GM18519 (cell line): ENCODE data around the gene PTX3.

Experiments
- ATAC-seq: cut with Tn5 transposase; IDR thresholded peaks from one replicate; pipeline ENCODE4 v1.9.1; 2021; ENCODE audit warnings: mild to moderate bottlenecking, moderate library complexity; ENCODE audit not compliant: unreplicated experiment, low FRiP score

Gene PTX3

GRCh38 chr3:157436583-157437291 lies at the start of gene PTX3:
PTX3 (plus strand) TSS chr3:157436850; CDS start chr3:157436934, 84 bp downstream.
- no peak for ATAC-seq

GRCh38 chr3:157387708-157388435 lies 48.8 kb upstream of the PTX3 start:
- no peak for ATAC-seq

GRCh38 chr3:157388976-157389375 lies 47.7 kb upstream of the PTX3 start:
- no peak for ATAC-seq

- no peak for ATAC-seq
These were observed 45.7 kb upstream of the PTX3 start for GRCh38 chr3:157390713-157391515.

- no peak for ATAC-seq
These were observed 44.5 kb upstream of the PTX3 start for GRCh38 chr3:157392104-157392503.

- no peak for ATAC-seq
These were observed 43.5 kb upstream of the PTX3 start for GRCh38 chr3:157393113-157393512.

- ATAC-seq: no peak
These were observed 42.2 kb upstream of the PTX3 start for GRCh38 chr3:157394411-157394810.

- no peak for ATAC-seq
These were observed 38.1 kb upstream of the PTX3 start for GRCh38 chr3:157398598-157398997.

GRCh38 chr3:157404381-157404780 lies 32.3 kb upstream of the PTX3 start:
- no peak for ATAC-seq

- no peak for ATAC-seq
These were observed 31.2 kb upstream of the PTX3 start for GRCh38 chr3:157405457-157405856.

- ATAC-seq: no peak
These were observed 30.3 kb upstream of the PTX3 start for GRCh38 chr3:157406394-157406793.

- no peak for ATAC-seq
These were observed 28.9 kb upstream of the PTX3 start for GRCh38 chr3:157407769-157408168.

- ATAC-seq: no peak
These were observed 28.0 kb upstream of the PTX3 start for GRCh38 chr3:157408499-157409149.

GRCh38 chr3:157409516-157409915 lies 27.1 kb upstream of the PTX3 start:
- ATAC-seq: no peak

GRCh38 chr3:157410945-157411344 lies 25.7 kb upstream of the PTX3 start:
- ATAC-seq: no peak

GRCh38 chr3:157412323-157412855 lies 24.3 kb upstream of the PTX3 start:
- ATAC-seq: no peak

GRCh38 chr3:157414861-157415260 lies 21.8 kb upstream of the PTX3 start:
- no peak for ATAC-seq

- no peak for ATAC-seq
These were observed 20.1 kb upstream of the PTX3 start for GRCh38 chr3:157416347-157417087.

- ATAC-seq: no peak
These were observed 19.4 kb upstream of the PTX3 start for GRCh38 chr3:157417247-157417646.

GRCh38 chr3:157418104-157418503 lies 18.5 kb upstream of the PTX3 start:
- no peak for ATAC-seq
